ENCODE results near the gene KCTD5.

DNA sequence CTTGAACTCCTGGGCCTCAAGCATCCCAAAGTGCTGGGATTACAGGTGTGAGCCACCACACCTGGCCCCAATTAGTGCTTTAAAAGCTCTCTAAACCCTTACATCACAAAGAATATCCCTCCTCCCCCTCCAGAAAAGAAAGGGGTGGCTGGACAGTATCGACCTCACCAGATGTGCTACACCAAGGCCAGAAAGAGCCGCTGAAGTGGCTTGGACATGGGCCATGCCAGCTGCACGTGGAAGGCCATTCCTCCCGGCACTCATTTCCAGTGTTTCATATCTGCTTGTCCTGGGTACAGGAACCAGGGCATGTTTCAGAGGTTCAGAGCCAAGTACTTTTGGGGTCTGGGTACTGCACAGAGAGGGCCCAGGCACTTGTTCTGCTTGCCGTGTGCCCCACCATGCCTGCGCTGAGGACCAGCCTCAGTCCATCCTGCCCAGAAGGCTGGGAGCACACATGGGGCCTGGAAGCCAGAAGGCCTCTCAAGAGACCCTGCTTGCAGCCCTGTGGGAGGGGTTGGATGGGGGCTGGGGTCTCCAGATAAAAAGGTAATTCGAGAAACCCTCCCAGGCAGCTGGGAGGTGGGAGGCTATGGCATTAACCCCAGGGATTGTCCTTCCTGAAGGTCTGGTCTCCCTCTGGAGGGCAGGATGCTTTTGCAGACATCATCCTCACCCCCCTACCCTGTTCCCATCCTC, 66.6 kb downstream of the KCTD5 start:
- no peak for TF ChIP-seq HCFC1 (IDR thresholded peaks at IDR 0.05; ENCODE audit: low read depth, low read length)
- no peak for TF ChIP-seq XRCC4 (IDR thresholded peaks at IDR 0.05; ENCODE audit: extremely low read depth, insufficient read depth, insufficient read length)
- TF ChIP-seq ZNF384 (IDR thresholded peaks at IDR 0.05; ENCODE audit: low read depth, low read length) = no peak
- TF ChIP-seq, protein P1, sequence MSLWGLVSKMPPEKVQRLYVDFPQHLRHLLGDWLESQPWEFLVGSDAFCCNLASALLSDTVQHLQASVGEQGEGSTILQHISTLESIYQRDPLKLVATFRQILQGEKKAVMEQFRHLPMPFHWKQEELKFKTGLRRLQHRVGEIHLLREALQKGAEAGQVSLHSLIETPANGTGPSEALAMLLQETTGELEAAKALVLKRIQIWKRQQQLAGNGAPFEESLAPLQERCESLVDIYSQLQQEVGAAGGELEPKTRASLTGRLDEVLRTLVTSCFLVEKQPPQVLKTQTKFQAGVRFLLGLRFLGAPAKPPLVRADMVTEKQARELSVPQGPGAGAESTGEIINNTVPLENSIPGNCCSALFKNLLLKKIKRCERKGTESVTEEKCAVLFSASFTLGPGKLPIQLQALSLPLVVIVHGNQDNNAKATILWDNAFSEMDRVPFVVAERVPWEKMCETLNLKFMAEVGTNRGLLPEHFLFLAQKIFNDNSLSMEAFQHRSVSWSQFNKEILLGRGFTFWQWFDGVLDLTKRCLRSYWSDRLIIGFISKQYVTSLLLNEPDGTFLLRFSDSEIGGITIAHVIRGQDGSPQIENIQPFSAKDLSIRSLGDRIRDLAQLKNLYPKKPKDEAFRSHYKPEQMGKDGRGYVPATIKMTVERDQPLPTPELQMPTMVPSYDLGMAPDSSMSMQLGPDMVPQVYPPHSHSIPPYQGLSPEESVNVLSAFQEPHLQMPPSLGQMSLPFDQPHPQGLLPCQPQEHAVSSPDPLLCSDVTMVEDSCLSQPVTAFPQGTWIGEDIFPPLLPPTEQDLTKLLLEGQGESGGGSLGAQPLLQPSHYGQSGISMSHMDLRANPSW (CRISPR knock-in tag; IDR thresholded peaks at IDR 0.05) = no peak
- no peak for TF ChIP-seq RAD21 (CRISPR knock-in tag; conservative IDR thresholded peaks at IDR 0.05 in 1 of 2, IDR thresholded peaks at IDR 0.05 in 1 of 2)
- no peak for TF ChIP-seq KDM1A (IDR thresholded peaks at IDR 0.05)
- TF ChIP-seq, protein P2, sequence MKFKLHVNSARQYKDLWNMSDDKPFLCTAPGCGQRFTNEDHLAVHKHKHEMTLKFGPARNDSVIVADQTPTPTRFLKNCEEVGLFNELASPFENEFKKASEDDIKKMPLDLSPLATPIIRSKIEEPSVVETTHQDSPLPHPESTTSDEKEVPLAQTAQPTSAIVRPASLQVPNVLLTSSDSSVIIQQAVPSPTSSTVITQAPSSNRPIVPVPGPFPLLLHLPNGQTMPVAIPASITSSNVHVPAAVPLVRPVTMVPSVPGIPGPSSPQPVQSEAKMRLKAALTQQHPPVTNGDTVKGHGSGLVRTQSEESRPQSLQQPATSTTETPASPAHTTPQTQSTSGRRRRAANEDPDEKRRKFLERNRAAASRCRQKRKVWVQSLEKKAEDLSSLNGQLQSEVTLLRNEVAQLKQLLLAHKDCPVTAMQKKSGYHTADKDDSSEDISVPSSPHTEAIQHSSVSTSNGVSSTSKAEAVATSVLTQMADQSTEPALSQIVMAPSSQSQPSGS (CRISPR knock-in tag; IDR thresholded peaks at IDR 0.05) = no peak
- TF ChIP-seq TEAD4 (IDR thresholded peaks at IDR 0.05; ENCODE audit: low read length) = no peak
- no peak for TF ChIP-seq TEAD4 (CRISPR knock-in tag; IDR thresholded peaks at IDR 0.05; ENCODE audit: borderline replicate concordance)
- TF ChIP-seq SMARCC2 (IDR thresholded peaks at IDR 0.05; ENCODE audit: low read depth) = no peak
- TF ChIP-seq, protein P3, sequence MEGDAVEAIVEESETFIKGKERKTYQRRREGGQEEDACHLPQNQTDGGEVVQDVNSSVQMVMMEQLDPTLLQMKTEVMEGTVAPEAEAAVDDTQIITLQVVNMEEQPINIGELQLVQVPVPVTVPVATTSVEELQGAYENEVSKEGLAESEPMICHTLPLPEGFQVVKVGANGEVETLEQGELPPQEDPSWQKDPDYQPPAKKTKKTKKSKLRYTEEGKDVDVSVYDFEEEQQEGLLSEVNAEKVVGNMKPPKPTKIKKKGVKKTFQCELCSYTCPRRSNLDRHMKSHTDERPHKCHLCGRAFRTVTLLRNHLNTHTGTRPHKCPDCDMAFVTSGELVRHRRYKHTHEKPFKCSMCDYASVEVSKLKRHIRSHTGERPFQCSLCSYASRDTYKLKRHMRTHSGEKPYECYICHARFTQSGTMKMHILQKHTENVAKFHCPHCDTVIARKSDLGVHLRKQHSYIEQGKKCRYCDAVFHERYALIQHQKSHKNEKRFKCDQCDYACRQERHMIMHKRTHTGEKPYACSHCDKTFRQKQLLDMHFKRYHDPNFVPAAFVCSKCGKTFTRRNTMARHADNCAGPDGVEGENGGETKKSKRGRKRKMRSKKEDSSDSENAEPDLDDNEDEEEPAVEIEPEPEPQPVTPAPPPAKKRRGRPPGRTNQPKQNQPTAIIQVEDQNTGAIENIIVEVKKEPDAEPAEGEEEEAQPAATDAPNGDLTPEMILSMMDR (IDR thresholded peaks at IDR 0.05 in 2 of 3, conservative IDR thresholded peaks at IDR 0.05 in 1 of 3; ENCODE audit: insufficient read depth in 2 of 3, low read depth in 1 of 3, low read length in 3 of 3) = no peak
- no peak for TF ChIP-seq ZBED1 (IDR thresholded peaks at IDR 0.05)
- TF ChIP-seq ZNF561 (CRISPR knock-in tag; conservative IDR thresholded peaks at IDR 0.05) = no peak
